Measurements from ENCODE around the gene VSTM4.
A peak's percentile ranks its signal among the peaks of the same experiment; 100 is the strongest.

The VSTM4 gene

DNA sequence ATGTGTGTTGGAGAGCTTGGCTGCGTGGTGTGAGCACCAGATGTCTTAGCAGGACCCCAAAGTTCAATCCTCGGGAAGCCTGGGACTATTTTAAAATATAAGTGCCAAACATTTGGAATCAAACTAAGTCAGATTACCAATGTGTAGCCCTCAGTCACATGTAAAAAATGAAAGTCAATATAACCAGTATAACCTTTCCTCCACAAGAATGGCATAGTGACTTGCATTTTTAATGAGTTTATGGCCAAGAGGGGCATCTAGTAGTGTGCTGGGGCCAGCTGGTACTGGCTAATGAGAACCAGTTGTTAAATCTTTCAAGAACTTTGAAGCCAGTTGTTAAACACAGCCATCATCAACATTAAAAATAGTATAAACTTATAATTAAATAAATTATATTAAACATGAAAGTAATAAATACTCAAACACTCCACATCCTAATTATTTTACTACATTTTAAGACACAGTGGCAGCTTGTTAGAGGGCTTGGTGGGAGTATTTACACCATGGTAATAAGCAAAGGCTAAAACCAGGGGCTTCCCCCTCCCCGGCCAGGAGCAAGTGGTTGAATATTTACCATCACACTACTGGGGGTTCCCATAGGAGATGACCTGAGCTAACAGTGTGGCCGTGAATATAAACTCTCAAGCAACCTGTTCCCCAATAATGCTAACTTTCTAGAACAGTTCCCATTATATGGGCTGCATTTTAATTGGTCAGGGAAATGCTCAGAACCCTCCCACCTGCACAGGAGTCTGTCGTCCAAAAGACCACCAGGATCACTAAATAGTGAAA, 26.4 kb upstream of the VSTM4 start:
- no peak for DNase-seq

DNA sequence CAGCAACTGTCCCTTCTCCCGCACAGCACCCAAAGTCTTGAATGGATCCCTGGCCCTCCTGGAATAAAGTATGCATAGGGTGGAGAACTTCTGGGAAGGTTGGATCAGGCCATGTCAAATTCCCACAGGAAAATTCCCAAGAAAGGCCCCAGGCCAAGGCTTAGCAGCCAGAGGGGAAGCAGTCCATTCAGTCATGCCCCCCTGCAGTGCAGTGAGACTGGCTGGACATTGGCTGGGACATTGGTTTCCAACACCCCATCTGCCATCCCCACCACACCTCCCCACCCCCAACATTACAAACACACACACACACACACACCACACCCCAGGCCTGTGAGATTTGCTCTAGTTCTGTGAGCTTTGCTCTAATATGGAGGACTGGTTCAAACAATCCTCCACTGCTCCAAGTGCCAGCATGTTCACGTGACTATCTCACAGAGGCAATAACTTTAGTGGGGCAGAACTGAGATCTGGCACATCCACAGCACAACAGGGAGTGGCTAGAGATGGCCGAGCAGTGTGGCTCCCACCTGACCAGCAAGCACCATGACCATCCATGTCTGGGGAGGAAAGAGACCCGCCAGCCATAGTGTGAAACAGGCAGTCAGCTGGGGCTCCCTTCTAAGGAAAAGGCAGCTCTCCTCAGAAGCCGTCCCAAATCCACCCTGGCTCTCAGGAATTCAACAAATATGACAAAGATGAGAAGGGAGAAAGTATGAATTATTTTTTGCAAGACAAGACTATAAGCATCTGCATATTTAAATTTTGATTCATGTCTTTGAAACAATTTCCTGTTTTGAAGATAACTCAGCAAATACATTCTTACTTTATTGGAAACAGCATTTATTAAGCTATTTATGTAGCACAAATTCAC, 25.2 kb upstream of the VSTM4 start:
- no peak for DNase-seq

DNA sequence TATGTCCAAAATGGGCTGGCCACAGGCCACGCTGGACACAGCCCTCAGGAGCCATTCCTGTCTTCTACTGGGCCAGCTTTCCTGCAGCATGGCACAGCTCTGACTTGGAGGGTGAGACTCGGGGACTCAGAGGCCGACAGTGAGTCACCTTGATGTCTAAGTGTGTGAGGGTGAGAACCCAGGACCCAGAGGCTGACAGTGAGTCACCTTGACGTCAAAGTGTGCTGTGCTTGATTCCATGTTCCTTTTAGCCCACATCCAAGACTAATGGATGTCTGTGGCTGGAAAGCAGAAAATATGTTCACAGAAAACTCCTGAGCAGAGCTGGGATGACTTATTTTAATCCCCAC, 24.5 kb upstream of the VSTM4 start:
- no peak for DNase-seq

DNA sequence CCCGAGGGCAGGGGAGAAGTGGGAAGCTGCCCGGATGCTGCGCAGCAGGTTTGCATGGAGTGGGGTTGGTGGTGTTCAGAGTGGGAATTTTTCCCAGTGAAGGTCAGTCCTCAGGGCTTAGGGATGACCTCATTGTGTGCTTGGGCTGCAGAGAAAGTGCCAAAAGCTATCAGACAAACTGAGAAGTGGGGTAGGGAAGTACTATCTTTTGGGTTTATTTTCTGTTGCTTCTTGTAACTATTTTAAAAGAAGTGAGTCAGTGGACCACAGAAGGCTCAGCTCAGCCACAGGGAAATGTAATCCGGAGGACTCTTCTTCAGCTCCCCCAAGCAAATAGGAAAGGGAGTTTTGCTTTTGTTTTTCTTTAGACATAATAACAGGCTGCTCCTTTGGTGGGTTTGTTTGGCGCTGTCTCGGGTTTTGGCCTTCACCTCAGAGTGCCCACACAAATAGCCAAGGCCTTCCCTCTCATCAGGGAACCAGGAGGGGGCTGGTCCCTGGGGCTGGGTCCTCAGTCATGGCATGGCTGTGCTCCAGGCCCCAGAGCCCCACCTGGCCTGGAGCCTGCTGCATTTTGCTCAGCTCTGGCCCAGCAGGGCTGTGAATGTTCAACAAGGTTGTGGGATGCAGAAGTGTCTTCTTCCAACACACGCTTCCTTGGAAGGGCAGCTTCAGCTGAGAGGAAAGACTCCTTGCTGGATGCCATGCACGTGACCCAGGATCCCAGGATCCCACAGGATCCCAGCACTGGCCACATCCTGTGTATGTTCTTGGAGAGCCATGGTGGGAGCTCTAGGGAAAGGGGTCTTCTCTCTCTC, 23.9 kb upstream of the VSTM4 start:
- no peak for DNase-seq

DNA sequence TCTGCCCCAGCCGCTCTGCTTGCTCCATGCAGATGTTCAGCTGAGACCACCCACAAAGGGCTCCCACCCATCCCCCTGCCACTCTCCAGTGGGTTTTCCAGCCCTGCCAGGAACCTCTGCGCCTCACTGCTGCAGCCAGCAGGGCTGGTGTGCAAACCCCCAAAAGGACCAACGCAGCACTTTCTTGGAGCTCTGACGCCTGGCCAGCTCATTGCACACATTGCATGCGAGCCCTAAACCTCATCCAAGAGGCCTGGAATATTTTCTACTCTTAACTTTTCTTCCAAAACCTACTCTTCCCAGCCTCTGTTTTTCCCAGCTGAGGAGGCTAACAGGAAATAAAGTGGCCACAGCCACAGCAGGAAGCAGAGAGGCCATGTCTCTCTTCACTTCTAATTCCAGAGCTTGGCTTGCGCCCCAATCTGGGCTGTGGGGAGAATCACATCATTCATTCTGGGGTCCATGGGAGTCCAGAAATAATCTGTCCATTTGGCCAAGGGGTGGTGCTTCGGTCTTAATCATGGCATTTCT, 23.1 kb upstream of the VSTM4 start:
- peak; percentile 84 for DNase-seq

DNA sequence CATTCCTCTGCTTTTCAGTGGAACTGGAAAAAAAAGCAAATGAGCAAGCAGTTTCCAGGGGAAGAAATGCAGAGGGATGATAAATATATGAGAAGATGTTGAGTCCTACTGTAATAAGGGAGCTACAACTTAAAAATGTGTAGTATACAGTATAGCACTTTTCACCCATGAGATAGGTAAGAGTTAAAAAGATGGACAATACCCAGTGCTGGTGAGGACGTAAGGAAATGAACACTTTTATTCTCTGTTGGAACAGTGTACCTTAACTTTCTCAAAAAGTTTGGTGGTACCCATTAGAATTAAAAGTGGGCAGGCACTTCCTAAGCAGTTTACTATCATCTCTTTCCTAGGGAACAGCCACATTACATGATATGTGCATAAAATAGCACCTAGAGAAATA, 21.2 kb upstream of the VSTM4 start:
- no peak for DNase-seq

DNA sequence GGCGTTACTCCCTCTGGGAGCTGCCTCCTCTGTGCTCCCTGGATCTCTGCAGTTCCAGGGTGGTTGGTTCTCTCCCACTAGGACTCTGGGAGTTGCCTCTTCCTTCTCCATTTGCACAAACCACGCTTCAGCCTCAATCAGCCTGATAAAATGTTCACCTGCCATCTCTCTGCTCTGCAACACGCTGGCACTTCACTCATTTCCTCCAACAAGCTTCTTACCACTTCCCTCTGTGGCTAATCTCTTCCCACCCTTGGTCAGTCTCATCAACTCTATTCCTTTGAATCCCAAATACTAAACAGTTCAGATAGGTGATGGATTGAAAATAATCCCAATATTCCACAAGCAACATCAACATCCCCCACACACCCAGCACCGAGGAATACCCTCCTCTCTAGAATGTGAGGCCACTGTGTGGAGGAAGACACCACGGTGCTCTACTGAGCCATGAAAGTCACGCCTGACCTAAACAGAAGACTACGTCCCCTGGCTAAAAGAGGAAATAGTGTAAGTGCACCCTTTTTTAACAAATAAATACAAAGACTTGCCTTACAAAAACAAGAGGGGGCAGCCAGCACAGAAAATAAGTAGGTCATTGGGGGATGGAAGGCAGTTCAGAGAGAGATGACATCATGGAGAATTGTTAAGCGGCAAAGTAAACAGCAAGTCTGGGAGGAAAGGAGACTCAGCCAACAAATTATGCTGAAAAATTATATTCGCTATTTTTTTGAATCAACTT, 20.4 kb upstream of the VSTM4 start:
- DNase-seq = no peak

DNA sequence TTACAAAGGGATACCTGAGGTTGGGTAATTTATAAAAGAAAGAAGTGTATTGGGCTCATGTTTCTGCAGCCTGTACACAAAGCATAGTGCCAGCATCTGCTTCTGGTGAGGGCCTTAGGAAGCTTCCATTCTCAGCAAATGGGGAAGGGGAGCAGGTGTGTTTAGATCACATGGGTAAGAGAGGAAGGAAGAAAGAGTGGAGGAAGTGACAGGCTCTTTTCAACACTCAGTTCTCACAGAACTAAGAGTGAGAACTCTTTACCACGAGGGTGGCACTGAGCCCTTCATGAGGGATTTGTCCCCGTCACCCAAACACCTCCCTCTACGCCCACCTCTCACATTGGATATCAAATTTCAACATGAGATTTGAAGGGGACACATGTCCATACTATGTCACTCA, 19.0 kb upstream of the VSTM4 start:
- no peak for DNase-seq

DNA sequence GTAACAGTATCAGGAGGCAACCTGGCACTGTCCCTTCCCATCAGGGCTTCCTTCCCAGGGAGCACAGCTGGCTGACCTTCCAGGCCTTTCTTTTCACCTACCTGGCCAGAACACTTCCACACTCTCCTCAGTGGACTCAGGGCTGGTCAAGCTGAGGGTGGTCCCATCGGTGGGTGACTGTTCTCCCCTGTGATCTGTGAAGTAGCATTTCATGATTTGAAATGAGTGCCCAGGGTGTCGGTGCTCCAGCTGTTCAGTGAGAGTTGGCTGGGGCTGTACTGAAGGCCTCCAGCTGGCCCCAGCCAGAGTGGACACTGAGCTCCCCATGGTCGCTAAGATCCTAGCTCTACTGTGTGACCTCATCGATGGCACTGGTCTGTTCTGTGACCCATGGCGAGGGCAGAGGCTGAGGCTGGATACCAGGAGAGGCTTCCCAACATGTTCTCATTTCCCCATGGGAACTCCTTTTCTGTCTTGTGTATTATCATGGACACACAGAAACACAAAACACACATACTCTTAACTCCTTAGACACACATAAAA, 18.5 kb upstream of the VSTM4 start, which contains the start of gene FAM170B:
TSS of gene FAM170B (minus strand) at position 316 of the 543 bp plus-strand sequence. CDS start at position 213, 103 bp downstream.
- DNase-seq = no peak

DNA sequence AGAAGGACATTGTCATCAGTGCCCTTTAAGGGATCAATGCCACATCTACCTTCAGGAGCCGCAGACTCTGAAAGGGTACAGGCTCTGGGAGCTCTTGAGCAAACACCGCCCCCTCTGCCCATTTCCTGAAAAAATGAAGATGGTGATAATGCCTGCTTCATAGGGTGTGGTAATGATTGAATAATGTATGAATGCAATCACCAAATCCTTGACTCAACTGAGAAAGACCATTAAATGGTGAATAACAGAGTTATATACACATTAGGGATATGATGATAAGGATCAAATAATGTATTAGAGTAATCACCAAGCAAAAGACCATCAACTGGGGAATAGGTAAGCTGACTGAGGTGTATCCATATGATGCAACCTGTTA, 17.0 kb upstream of the VSTM4 start:
- DNase-seq = no peak

DNA sequence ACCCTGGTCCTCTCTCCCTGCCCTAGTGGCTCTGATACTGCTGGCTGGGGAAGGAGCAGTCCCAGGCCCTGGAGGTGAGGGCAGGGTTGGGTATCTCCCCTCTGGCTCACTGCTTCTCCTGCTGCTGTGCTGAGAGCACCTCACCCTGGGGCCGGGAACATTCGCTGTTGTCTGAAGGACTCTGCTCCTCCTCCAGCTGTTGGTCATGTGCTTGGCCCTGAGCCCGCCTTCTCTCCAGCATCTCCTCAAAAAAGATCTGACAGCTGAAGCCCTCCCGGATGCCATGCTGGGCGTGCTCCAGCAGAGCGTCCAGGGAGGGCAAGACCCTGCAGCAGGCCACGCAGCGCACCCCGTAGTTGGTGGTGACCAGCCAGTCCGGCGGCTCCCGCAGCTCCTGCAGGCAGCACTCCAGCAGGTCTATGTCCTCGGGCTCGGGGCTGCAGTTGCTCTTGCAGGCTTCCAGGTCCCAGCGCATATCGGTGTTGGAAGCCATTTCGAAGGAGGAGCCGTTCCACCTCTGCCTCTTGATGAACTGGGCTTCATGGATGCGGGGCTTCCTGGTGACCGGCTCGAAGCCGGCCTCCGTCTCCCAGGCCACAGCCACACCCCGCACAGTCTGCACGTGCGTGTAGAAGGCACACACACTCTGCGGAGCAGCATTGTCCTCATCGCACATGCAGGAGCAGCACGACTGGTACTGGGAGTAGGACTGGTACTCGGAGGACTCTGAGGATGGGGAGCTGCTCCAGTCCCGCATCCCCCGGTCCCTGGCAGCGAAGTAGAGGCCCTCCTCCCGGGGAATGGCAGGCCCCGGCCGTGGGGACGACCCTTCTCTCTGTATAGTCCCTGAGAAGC, 16.4 kb upstream of the VSTM4 start:
- no peak for DNase-seq

DNA sequence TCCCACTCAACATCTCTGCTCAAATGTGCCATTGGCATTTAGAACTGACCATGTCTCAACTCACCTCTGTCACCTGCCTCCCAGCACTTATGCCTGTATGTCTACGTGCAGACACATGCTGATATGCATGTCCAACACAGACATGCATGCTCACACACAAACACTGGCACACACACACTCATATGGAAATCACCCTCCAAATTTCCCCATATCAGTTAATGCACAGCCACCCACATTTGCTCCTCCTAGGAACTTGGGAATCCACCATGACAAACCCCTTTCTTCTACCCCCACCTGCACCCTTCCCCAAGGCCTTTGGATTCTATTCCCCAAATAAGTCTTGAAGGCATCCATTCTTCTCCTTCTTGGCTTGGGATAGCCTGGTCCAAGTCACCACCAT, 14.1 kb upstream of the VSTM4 start:
- no peak for DNase-seq

DNA sequence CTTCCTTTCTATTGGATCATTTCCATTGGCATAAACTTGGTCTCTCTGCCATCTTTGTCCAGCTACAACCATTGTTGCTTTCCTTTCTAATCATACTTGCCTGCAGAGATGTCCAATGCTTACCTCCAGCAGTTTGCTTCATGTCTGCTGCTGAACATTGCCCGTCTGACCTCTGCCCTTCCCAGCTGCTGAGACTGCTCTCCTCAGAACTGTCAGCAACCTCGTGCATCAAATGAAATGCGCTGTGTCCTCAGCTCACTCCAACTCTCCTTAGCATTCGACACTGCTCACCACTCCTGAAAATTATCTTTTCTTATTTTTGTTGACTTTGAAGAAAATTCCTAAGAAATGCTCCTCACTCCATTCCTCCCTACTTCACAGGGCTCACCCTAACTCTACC, 13.5 kb upstream of the VSTM4 start:
- no peak for DNase-seq

DNA sequence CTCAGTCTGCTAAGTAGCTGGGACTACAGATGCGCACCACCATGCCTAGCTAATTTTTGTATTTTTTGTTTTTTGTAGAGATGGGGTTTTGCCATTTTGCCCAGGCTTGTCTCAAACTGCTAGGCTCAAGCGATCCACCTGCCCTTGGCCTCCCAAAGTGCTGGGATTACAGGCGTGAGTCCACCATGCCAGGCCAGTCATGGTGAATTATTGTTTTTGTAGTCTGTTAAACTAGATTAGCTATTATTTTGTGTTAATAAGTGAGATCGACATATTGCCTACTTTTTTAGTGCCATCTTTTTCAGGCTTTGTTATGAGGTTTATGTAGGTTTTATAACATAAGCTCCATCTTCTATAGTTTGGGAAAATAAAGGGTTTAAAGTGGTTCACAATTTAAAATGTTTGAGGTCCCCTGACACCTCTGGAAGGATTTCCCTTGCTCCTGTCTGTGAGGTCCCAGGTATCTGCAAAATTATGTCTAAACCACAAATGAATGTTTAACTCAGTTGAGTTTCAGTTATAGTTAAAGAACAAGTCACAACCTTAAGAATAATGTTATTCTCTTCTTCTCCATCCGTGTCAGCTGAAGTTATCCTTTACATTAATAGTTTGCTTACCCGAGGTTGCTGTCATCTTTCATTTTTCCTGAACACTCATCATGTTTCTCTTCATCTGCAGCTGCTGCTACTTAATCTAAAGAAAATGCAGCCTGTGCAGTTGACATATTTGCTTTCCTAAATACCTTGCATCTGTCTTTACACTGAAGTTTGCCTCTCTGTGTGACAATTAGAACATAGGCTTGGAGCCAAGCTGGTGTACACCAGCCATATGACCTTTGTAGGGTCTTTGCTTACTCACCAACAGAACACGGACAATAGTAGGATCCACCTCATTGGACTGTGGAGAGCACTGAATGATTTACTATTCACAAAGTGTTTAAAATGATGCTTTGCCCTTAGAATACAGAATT, 8.9 kb upstream of the VSTM4 start:
- DNase-seq = no peak

DNA sequence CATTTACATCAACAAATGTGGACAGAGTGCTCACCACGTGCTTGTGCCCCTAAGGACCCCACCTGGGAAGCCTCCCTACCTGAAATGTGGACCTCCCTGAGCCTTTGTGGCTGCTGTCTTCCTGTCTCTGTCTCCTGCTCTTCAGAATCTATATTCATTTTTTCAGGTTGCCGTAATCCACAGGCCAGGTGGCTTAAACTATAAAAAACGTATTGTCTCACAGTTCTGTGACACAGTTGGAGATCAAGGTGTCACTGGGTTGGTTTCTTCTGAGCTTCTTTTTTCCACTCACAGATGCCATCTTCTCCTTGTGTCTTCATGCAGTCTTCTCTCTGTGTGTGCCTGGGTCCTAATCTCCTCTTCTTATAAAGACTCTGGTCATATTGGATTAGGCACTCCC, 5.6 kb upstream of the VSTM4 start:
- DNase-seq = no peak

DNA sequence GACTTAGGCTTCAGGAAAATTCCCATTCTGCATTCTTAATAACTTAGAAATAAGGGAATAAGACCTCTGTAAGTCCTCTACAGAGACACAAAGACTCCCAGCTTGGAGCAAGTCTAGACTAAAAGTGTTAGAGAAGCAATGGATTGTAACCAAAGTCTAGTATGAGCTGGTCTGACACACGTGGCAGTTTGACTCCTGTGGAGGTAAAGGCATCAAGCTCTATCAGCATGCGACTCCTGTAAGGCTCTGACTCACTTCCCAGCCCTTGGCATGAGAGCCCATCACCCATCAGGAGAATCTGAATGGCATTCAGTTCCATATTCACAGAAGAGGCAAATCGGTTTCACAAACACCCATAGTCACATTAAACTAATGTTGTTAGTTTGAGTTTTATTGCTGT, 4.4 kb upstream of the VSTM4 start:
- no peak for DNase-seq

DNA sequence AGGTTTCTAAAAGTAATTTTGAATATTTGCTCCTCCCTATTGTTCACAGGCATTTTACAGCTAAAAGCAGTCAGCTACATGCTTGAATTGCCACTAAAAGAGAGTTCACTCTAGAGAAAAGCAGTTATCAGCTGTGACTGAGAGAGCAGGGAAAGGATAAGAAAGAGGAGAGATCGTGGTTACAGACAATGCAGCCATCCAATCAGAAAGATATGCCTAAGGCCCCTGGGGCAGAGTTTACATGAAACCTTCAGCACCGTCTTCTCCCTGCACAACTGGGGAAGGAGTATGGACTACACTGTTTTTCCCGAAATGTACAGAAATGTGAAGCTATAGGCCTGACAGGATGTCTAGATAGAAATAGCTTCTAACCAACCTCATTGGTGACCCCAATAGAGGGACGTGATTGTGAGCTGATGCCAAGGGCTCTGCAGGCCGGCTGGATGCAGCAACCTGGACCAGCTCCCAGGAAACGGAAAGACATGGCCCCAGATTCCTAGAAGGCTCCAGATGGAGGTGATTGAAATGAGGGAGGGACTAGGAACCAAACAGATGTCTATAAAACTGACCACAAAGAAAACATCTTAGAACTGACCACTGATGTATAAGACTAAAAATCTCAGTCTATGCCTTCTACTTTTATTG, 3.2 kb upstream of the VSTM4 start:
- DNase-seq = peak; percentile 42

DNA sequence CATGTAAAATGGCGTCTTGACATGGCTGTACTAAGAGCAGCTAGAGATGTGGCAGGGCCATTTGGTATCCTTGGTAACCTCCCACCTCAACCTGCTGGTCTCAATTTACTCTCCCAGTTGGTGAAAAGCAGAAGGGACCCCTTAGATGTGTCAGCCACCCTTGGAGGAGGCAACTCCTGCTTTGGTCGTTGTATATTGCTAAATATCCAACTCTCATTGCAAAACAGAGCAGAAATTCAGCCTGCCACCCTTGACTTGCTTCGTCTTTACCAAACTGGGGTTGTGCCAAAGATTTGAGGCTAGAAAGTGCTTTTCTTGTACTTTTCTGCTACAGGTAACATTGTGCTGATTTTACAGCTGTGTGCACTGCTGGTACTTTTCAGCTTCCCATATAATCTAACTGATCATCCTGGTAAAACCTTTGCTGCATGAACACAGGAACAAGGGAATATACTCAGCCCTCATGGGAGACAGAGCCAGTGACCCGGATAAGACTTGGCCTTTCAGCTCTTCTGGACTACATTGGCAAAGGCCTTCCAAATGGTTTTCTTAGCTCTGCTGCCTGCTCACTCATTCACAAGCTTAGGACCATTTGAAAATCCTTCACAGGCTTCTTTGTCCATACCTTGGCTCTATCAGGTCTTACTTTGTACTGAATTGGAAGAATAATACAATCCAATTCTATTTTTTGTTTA, 2.2 kb upstream of the VSTM4 start:
- DNase-seq = no peak
